ENCODE data around the gene LRRC27.

DNA sequence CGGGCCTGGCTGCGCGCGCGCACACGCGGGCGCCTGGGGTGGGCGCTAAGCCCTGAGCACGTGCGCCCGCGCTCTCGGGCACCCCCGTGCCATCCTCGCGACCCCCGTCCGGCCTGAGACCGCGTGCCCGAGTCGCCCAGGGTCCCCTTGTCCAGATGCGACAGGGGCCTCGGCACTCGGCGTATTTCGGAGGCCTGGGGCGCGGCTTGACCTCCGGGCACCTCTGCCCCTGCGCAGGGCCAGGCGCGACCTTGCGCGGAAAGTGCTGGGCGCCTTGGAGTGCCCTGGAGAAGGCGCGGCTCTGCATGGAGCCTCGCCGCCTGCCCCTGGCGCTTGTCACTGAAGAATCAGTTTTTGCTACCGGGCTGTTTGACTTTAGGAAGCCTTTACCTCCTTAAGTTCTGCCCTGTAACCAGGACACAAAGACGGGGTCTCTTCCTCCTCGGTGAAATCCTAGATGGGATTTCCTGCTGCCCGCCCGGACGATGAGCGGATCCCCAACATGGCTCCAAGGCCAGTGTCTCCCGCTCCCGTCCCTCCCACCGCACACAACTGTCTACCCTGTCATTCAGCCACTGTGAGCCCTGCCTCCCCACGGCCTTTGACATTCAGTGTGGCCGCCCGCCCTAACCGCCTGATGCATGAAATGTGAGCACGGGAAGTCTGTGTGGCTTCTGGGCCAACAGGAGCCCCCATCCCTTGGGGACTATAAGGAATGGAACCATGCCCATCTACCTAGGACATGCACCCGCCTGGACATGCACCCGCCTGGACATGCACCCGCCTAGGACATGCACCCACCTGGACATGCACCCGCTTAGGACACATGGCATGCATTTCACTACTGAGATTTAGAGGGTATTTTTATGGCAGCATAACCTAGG lies 23.2 kb upstream of the LRRC27 start:
- TF ChIP-seq, protein P1, sequence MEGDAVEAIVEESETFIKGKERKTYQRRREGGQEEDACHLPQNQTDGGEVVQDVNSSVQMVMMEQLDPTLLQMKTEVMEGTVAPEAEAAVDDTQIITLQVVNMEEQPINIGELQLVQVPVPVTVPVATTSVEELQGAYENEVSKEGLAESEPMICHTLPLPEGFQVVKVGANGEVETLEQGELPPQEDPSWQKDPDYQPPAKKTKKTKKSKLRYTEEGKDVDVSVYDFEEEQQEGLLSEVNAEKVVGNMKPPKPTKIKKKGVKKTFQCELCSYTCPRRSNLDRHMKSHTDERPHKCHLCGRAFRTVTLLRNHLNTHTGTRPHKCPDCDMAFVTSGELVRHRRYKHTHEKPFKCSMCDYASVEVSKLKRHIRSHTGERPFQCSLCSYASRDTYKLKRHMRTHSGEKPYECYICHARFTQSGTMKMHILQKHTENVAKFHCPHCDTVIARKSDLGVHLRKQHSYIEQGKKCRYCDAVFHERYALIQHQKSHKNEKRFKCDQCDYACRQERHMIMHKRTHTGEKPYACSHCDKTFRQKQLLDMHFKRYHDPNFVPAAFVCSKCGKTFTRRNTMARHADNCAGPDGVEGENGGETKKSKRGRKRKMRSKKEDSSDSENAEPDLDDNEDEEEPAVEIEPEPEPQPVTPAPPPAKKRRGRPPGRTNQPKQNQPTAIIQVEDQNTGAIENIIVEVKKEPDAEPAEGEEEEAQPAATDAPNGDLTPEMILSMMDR (IDR thresholded peaks at IDR 0.05; ENCODE audit: low read depth, low read length): no peak
- no peak for TF ChIP-seq EZH2phosphoT487 (IDR thresholded peaks at IDR 0.05; ENCODE audit: low read depth)

All from OCI-LY3 (cell line).